ENCODE data around the gene MAL.

DNA sequence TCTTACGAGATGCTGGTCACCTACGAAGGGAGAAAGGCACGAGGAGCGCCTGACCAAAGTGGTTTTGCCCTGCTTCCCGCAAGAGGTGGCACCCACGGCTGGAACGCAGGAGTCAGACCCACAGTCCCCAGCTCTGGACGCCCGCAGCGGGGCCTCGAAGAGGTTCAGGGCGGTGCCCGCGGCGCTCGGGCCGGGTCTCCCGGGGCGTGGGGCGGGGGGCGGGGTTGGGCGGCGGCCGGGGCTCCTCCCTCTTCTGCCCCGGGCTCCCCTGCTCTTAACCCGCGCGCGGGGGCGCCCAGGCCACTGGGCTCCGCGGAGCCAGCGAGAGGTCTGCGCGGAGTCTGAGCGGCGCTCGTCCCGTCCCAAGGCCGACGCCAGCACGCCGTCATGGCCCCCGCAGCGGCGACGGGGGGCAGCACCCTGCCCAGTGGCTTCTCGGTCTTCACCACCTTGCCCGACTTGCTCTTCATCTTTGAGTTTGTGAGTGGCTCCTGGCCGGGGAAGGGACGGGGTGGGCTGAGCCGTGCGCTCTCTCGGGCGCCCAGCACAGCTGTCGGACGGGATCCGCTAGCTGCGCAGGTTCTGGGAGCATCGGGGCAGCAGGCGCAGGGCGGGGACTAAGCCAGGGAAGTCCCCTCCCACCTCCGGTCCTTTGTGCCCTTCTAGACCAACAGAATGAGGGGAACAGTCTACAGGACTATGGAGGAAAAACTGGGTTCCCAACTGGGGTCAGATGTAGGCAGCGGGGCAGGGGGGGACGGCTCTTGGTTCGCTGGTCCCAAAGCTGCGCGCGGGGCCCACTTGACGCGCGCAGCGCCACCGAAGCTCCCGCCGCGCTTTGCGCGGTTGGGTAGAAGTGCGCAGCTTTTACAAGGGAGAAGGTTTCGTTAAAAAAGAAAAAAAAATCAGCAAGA, at the start of gene MAL:
- no peak for TF ChIP-seq FOXK2 (IDR thresholded peaks at IDR 0.05)
- TF ChIP-seq NFRKB (IDR thresholded peaks at IDR 0.05) = no peak
